ENCODE results near the gene PDGFD.

The PDGFD gene

GRCh38 chr11:104164028-104164520, at the start of gene PDGFD:
PDGFD (minus strand) TSS chr11:104164147.
- no peak for DNase-seq (ENCODE audit: low spot score)

GRCh38 chr11:104206936-104207335, 43.0 kb upstream of the PDGFD start:
- no peak for DNase-seq (ENCODE audit: low spot score)

GRCh38 chr11:104205838-104206237, 41.9 kb upstream of the PDGFD start:
- no peak for DNase-seq (ENCODE audit: low spot score)

- no peak for DNase-seq (ENCODE audit: low spot score)
These were observed 36.7 kb upstream of the PDGFD start for GRCh38 chr11:104200688-104201087.

GRCh38 chr11:104199053-104199452, 35.1 kb upstream of the PDGFD start:
- DNase-seq (ENCODE audit: low spot score) = no peak

- DNase-seq (ENCODE audit: low spot score) = no peak
These were observed 34.6 kb upstream of the PDGFD start for GRCh38 chr11:104198576-104198975.

- DNase-seq (ENCODE audit: low spot score) = no peak
These were observed 27.2 kb upstream of the PDGFD start for GRCh38 chr11:104191124-104191523.

GRCh38 chr11:104183593-104183992, 19.6 kb upstream of the PDGFD start:
- DNase-seq (ENCODE audit: low spot score) = no peak

GRCh38 chr11:104175769-104176168, 11.8 kb upstream of the PDGFD start:
- no peak for DNase-seq (ENCODE audit: low spot score)

- DNase-seq (ENCODE audit: low spot score) = no peak
These were observed 5.1 kb upstream of the PDGFD start for GRCh38 chr11:104169091-104169490.

GRCh38 chr11:104165014-104165413, 1.1 kb upstream of the PDGFD start:
- no peak for DNase-seq (ENCODE audit: low spot score)

- no peak for DNase-seq (ENCODE audit: low spot score)
These were observed 583 bp downstream of the PDGFD start for GRCh38 chr11:104163100-104164027.

- DNase-seq (ENCODE audit: low spot score) = no peak
These were observed 2.0 kb downstream of the PDGFD start for GRCh38 chr11:104161751-104162450.

- DNase-seq (ENCODE audit: low spot score) = no peak
These were observed 4.6 kb downstream of the PDGFD start for GRCh38 chr11:104159356-104159755.

GRCh38 chr11:104155375-104155774, 8.6 kb downstream of the PDGFD start:
- DNase-seq (ENCODE audit: low spot score) = no peak

- no peak for DNase-seq (ENCODE audit: low spot score)
These were observed 9.7 kb downstream of the PDGFD start for GRCh38 chr11:104154296-104154695.

- no peak for DNase-seq (ENCODE audit: low spot score)
These were observed 10.9 kb downstream of the PDGFD start for GRCh38 chr11:104152941-104153505.

GRCh38 chr11:104151404-104152204, 12.3 kb downstream of the PDGFD start:
- no peak for DNase-seq (ENCODE audit: low spot score)

- no peak for DNase-seq (ENCODE audit: low spot score)
These were observed 15.2 kb downstream of the PDGFD start for GRCh38 chr11:104148706-104149105.

- DNase-seq (ENCODE audit: low spot score) = no peak
These were observed 15.9 kb downstream of the PDGFD start for GRCh38 chr11:104148074-104148473.

- no peak for DNase-seq (ENCODE audit: low spot score)
These were observed 17.0 kb downstream of the PDGFD start for GRCh38 chr11:104146943-104147342.

- DNase-seq (ENCODE audit: low spot score) = no peak
These were observed 17.5 kb downstream of the PDGFD start for GRCh38 chr11:104146421-104146820.

Data from LoVo (cell line).